Mesendoderm (in vitro differentiated cells): Measurements from ENCODE around the gene GABRR2.

Experiments used
- DNase-seq: peaks from one replicate; pipeline ENCODE4 v3.0.0; 2013
- H2AK5ac ChIP-seq: 2 replicates; pipeline ENCODE4 v1.6.1; 2013; ENCODE audit warnings: low read length, inconsistent platforms
- H2BK120ac ChIP-seq: 2 replicates; pipeline ENCODE4 v1.6.1; 2013; ENCODE audit warnings: low read depth, mild to moderate bottlenecking, low read length, moderate library complexity, mixed read lengths
- H2BK15ac ChIP-seq: replicated peaks from 2 replicates; pipeline ENCODE4 v1.6.1; 2013; ENCODE audit warnings: low read depth, mild to moderate bottlenecking, moderate library complexity
- H2BK5ac ChIP-seq: 2 replicates; pipeline ENCODE4 v1.6.1; 2013; ENCODE audit warnings: low read length, inconsistent platforms
- H3K18ac ChIP-seq: 2 replicates; pipeline ENCODE4 v1.6.1; 2013; ENCODE audit warnings: mild to moderate bottlenecking, low read length, mixed read lengths
- H3K23ac ChIP-seq: one replicate; pipeline ENCODE4 v1.6.1; 2013; ENCODE audit warnings: low read length
- H3K27ac ChIP-seq: 2 replicates; pipeline ENCODE4 v1.5.1; 2013; ENCODE audit warnings: low read depth, mild to moderate bottlenecking, inconsistent platforms, low read length, moderate library complexity
- H3K27me3 ChIP-seq: 2 replicates; pipeline ENCODE4 v1.6.1; 2013; ENCODE audit warnings: low read length, control low read depth, mild to moderate bottlenecking, inconsistent platforms; ENCODE audit not compliant: insufficient read depth, poor library complexity
- H3K36me3 ChIP-seq: 2 replicates; pipeline ENCODE4 v1.6.1; 2013; ENCODE audit warnings: low read length, inconsistent platforms; ENCODE audit not compliant: control insufficient read depth, insufficient read depth
- H3K4ac ChIP-seq: one replicate; pipeline ENCODE4 v1.6.1; 2013; ENCODE audit warnings: low read depth, mild to moderate bottlenecking, low read length, moderate library complexity
- H3K4me1 ChIP-seq: 2 replicates; pipeline ENCODE4 v1.6.1; 2013; ENCODE audit warnings: low read depth, low read length, inconsistent platforms; ENCODE audit not compliant: control insufficient read depth
- H3K4me2 ChIP-seq: 2 replicates; pipeline ENCODE4 v1.6.1; 2013; ENCODE audit warnings: low read length
- H3K4me3 ChIP-seq: 2 replicates; pipeline ENCODE4 v1.5.1; 2013; ENCODE audit warnings: mild to moderate bottlenecking, low read length
- H3K56ac ChIP-seq: one replicate; pipeline ENCODE4 v1.6.1; 2013; ENCODE audit warnings: low read length
- H3K79me1 ChIP-seq: 2 replicates; pipeline ENCODE4 v1.6.1; 2013; ENCODE audit warnings: low read length, inconsistent platforms
- H3K79me2 ChIP-seq: 2 replicates; pipeline ENCODE4 v1.6.1; 2013; ENCODE audit warnings: mild to moderate bottlenecking, low read length; ENCODE audit not compliant: control insufficient read depth, insufficient read depth
- H3K9ac ChIP-seq: 2 replicates; pipeline ENCODE4 v1.6.1; 2013; ENCODE audit warnings: low read length, inconsistent platforms
- H4K5ac ChIP-seq: one replicate; pipeline ENCODE4 v1.6.1; 2013; ENCODE audit warnings: low read length
- H4K8ac ChIP-seq: one replicate; pipeline ENCODE4 v1.6.1; 2013; ENCODE audit warnings: low read depth, mild to moderate bottlenecking, control low read depth, low read length, moderate library complexity
- WGBS: extraction: QIAGEN DNeasy Blood & Tissue Kit; methylation state at CpG from one replicate; pipeline ENCODE4 v1.1.7; 2013; ENCODE audit warnings: low lambda C conversion rate, missing lambda C conversion rate; ENCODE audit not compliant: insufficient coverage; ENCODE audit errors: extremely low coverage; 5-methylcytosine and 5-hydroxymethylcytosine counted together

GABRR2 gene

DNA sequence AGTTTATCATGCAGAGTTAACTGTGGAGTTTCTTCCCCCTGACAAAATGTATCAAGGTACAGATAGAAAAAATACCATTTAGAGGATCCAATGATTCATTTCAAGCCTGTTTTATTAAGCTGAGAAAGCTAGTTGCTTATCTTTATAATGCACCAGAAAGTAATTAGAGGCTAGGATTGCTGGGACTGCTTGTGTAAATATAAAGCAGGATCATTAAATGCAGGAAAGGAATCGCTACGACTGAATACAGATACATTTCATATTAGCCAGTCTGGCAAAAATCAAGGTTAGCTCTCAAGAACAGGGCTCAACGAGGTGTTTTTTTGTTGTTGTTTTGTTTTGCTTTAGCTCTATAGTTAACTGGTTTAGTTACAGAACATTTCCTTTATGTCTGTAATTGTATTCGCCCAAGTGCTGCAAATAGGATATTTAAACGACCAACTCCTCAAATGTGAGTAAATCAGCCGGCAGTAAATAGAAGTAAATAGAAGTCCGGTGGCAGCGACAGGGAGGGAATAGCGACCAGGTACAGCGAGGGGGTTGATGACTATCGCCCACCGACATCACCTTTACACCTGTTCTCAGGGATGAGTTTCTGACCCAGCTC is 36.7 kb upstream of the GABRR2 start:
- Histone ChIP-seq H3K18ac (peak overlapping the region; percentile 99), H3K4ac (peak overlapping the region; percentile 98), H3K4me3 (peak overlapping the region; percentile 70), H3K27me3 (no peaks in the 10 kb centered on the region), H3K27ac (peak overlapping the region; percentile 88), H3K56ac (peak overlapping the region; percentile 94), H3K4me1 (peaks cover 2% of the 10 kb centered on the region), H2BK120ac (no peak overlapping the region), H2BK15ac (no peak overlapping the region), H3K79me1 (peaks cover 6% of the 10 kb centered on the region), H4K8ac (no peak overlapping the region), H3K79me2 (peaks cover 18% of the 10 kb centered on the region), H4K5ac (no peak overlapping the region), H2AK5ac (no peak overlapping the region), H3K9ac (peak overlapping the region; percentile 91), H3K36me3 (no peaks in the 10 kb centered on the region), H3K4me2 (peak overlapping the region; percentile 70), H2BK5ac (no peak overlapping the region), H3K23ac (no peak overlapping the region)
- WGBS, result no CpG with 5 or more reads among the region's 12 CpGs
- DNase-seq, result no peak

DNA sequence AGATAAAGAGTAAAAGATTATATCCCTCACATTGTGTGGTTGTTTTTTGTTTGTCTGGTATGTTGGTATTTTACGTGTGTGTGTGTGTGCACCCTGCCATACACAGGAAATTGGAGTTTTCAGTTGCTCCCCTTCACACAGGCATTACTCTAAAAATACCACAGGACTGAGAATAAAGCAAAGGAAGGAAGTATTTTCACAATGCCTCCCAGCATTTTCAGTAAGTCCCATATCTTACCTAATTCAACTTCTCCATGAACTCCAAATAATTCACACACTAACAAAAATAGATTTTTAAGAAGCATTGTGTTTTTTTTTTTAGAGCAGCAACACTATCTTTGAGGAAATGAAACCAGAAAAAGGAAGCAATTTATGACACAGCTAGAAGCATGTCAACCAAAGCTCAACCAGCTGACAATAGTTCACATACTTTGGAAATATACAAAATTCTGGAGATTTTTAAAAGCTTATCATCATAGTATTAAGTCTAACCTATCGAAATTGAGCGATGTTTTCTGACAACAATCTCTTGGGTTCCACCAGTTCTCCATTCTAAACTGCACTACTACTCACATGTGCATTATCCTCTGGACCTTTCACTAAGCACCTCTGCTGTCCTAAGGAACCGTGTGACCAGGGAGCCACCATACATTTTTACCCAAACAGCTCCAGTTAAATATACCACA is 35.3 kb upstream of the GABRR2 start:
- H4K5ac ChIP-seq, result no peak overlapping the region
- no CpG with 5 or more reads among the region's 4 CpGs for WGBS
- H3K4me1 ChIP-seq, result peaks cover 3% of the 10 kb centered on the region
- no peak overlapping the region for H3K4ac ChIP-seq
- no peak overlapping the region for H3K23ac ChIP-seq
- H3K9ac ChIP-seq, result peak overlapping the region; percentile 33
- no peak overlapping the region for H3K4me3 ChIP-seq
- peaks cover 6% of the 10 kb centered on the region for H3K79me1 ChIP-seq
- peak overlapping the region; percentile 20 for H3K4me2 ChIP-seq
- no peak overlapping the region for H3K18ac ChIP-seq
- H4K8ac ChIP-seq, result no peak overlapping the region
- H2BK5ac ChIP-seq, result no peak overlapping the region
- DNase-seq, result no peak
- no peaks in the 10 kb centered on the region for H3K36me3 ChIP-seq
- H2BK120ac ChIP-seq, result no peak overlapping the region
- H3K27ac ChIP-seq, result no peak overlapping the region
- no peaks in the 10 kb centered on the region for H3K27me3 ChIP-seq
- H2BK15ac ChIP-seq, result no peak overlapping the region
- no peak overlapping the region for H2AK5ac ChIP-seq
- H3K56ac ChIP-seq, result peak overlapping the region; percentile 53
- peaks cover 26% of the 10 kb centered on the region for H3K79me2 ChIP-seq

DNA sequence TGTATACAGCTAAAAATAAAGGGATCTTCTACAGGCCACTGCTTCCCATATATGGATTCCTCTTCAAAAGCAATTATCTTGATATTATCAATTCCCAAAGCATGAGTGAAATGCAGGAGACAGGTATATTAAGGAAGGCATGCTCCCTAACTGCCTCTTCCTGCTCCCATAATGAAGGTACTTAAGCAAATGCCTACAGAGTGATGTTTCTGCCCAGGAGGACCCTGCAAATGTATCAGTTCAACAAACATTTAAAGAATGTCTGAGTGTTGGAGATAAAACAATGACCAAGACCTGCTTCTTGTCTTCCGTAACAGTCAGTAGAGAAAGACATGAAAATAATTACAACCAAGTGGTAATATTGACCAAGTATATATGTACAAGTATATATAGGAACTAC is 33.3 kb upstream of the GABRR2 start:
- peaks cover 10% of the 10 kb centered on the region for H3K4me1 ChIP-seq
- no peak overlapping the region for H2AK5ac ChIP-seq
- no CpG with 5 or more reads among the region's 1 CpG for WGBS
- H3K4ac ChIP-seq, result no peak overlapping the region
- peak overlapping the region; percentile 59 for H3K27ac ChIP-seq
- no peak overlapping the region for H3K23ac ChIP-seq
- no peaks in the 10 kb centered on the region for H3K27me3 ChIP-seq
- H4K5ac ChIP-seq, result no peak overlapping the region
- peaks cover 10% of the 10 kb centered on the region for H3K79me1 ChIP-seq
- no peak overlapping the region for H2BK5ac ChIP-seq
- DNase-seq, result peak; percentile 95
- H2BK120ac ChIP-seq, result no peak overlapping the region
- H3K36me3 ChIP-seq, result no peaks in the 10 kb centered on the region
- no peak overlapping the region for H2BK15ac ChIP-seq
- no peak overlapping the region for H3K9ac ChIP-seq
- H3K4me3 ChIP-seq, result no peak overlapping the region
- H4K8ac ChIP-seq, result no peak overlapping the region
- no peak overlapping the region for H3K4me2 ChIP-seq
- peaks cover 33% of the 10 kb centered on the region for H3K79me2 ChIP-seq
- H3K18ac ChIP-seq, result no peak overlapping the region
- H3K56ac ChIP-seq, result no peak overlapping the region

DNA sequence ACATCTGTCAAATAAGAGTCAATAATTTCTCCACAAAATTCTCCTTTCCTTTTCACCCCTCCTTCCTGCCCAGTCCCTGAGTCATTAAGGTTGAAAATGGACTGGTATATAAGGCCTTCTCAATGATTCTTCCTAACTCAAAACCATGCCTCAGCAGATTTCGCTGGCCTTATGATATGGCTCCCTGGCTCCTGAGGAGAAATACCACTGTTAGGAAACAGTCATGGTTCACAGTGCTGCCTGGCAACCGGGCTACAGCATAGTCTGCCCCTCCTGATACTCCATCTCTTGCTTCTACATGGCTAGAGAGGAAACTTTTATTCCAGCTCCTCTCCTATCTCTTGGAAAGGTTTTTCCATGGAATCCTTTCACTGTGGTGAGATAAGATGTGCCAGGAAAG is 32.7 kb upstream of the GABRR2 start:
- no CpG with 5 or more reads among the region's 2 CpGs for WGBS
- peak overlapping the region; percentile 11 for H3K56ac ChIP-seq
- no peaks in the 10 kb centered on the region for H3K27me3 ChIP-seq
- no peak overlapping the region for H3K23ac ChIP-seq
- peaks cover 10% of the 10 kb centered on the region for H3K79me1 ChIP-seq
- H2BK15ac ChIP-seq, result no peak overlapping the region
- peaks cover 10% of the 10 kb centered on the region for H3K4me1 ChIP-seq
- H4K5ac ChIP-seq, result no peak overlapping the region
- H3K9ac ChIP-seq, result no peak overlapping the region
- H2BK5ac ChIP-seq, result no peak overlapping the region
- H3K79me2 ChIP-seq, result peaks cover 33% of the 10 kb centered on the region
- H3K4ac ChIP-seq, result peak overlapping the region; percentile 72
- H4K8ac ChIP-seq, result no peak overlapping the region
- peak overlapping the region; percentile 28 for H3K18ac ChIP-seq
- no peak overlapping the region for H2BK120ac ChIP-seq
- DNase-seq, result no peak
- peak overlapping the region; percentile 59 for H3K27ac ChIP-seq
- no peaks in the 10 kb centered on the region for H3K36me3 ChIP-seq
- no peak overlapping the region for H3K4me2 ChIP-seq
- H3K4me3 ChIP-seq, result no peak overlapping the region
- H2AK5ac ChIP-seq, result no peak overlapping the region

DNA sequence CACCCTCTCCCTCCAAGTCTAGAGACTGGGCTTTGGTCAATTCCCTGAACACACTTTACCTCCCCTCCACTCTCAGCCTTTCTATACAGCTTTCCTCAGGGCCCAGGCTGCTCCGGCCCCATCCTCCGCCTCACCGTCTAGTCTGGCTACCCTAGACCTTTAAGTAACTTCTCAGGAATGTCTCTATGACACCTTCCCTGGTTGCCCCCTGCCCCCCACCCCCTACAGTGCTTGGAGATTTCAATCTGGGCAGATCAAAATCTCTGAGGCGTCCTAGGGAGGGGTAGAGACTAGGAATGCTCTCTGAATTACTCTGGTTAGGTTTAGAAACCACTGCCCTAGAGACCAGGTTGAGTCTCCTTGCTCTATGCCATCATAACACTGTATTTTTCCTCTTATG is 31.3 kb upstream of the GABRR2 start:
- no peaks in the 10 kb centered on the region for H3K36me3 ChIP-seq
- H3K18ac ChIP-seq, result no peak overlapping the region
- H3K79me1 ChIP-seq, result peaks cover 10% of the 10 kb centered on the region
- no peak overlapping the region for H3K9ac ChIP-seq
- no peak overlapping the region for H2BK5ac ChIP-seq
- H2AK5ac ChIP-seq, result no peak overlapping the region
- WGBS, result no CpG with 5 or more reads among the region's 4 CpGs
- no peak overlapping the region for H3K4ac ChIP-seq
- no peaks in the 10 kb centered on the region for H3K27me3 ChIP-seq
- no peak overlapping the region for H3K4me2 ChIP-seq
- H4K5ac ChIP-seq, result no peak overlapping the region
- H2BK15ac ChIP-seq, result no peak overlapping the region
- peak overlapping the region; percentile 22 for H3K27ac ChIP-seq
- H3K4me1 ChIP-seq, result peaks cover 10% of the 10 kb centered on the region
- peak overlapping the region; percentile 23 for H2BK120ac ChIP-seq
- H3K56ac ChIP-seq, result no peak overlapping the region
- H4K8ac ChIP-seq, result no peak overlapping the region
- peak; percentile 93 for DNase-seq
- H3K4me3 ChIP-seq, result no peak overlapping the region
- H3K23ac ChIP-seq, result no peak overlapping the region
- H3K79me2 ChIP-seq, result peaks cover 28% of the 10 kb centered on the region
